ENCODE data around the gene L3MBTL4. TPM values are rescaled to one million over a fixed set of nuclear protein-coding genes. Genes with fewer than 3 reads are reported as not detected.

Gene L3MBTL4
- total RNA-seq, 1 experiment from 2014 or later, result 2.1 TPM

DNA sequence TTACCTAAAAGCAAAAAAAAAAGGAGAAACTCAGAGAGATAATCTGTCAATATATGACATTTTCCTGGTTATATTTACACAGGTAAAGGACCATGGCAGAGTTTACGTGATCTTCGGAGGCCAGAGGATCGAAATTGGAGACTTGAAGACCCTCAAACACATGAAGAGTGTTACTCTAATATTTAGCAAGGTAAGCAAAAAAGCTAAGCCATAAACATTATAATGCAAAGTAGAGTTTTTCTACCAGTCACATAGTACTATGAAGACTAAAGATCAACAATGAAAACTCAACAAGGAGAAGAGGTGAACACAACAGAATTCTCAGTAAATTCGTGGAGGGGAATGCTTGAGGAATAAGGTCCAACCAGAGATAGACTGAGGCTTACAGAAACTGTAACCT is 78.5 kb downstream of the L3MBTL4 start:
- no peak for TF ChIP-seq CTCF (IDR thresholded peaks at IDR 0.05; ENCODE audit: unreplicated experiment)

DNA sequence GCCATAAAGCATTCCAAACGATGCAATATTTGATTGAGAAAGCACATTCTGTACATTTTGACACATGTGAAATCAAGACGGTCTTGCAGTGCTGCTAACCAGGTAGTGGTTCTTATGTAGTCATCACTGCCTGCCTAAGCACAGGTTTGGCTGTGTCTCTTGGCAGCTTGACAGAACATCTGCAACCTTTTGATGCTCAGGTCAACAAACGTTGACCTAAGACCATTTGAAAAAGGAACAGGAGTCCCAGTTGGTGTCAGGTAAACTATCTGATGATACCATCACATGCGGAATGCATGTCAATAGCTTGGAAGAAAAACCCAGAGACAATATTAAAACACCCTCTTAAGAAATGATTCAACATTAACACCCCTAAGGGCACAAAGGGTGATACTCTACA is 80.7 kb downstream of the L3MBTL4 start:
- CTCF ChIA-PET, result no interaction called here
- no peak for TF ChIP-seq CTCF (IDR thresholded peaks at IDR 0.05; ENCODE audit: unreplicated experiment)
- Mint-ChIP-seq H3K36me3 (ENCODE audit: insufficient read depth, unreplicated experiment) (no peaks in the 10 kb centered on the region), H3K4me3 (ENCODE audit: low read depth, unreplicated experiment) (no peak overlapping the region), H3K27ac (ENCODE audit: unreplicated experiment) (no peak overlapping the region), H3K27me3 (ENCODE audit: unreplicated experiment) (no peaks in the 10 kb centered on the region), H3K9me3 (ENCODE audit: low read depth, unreplicated experiment) (peaks cover 5% of the 10 kb centered on the region), H3K4me1 (ENCODE audit: low read depth, unreplicated experiment) (no peaks in the 10 kb centered on the region)
- intact Hi-C loops (cut with micrococcal nuclease; ENCODE audit: unreplicated experiment), result no loop called here
- no peak for DNase-seq
- no TSS peak for BruUV-seq (replicated peaks)

More for the DNA sequence above, 78.5 kb downstream of the L3MBTL4 start:
- H3K4me3 Mint-ChIP-seq (ENCODE audit: low read depth, unreplicated experiment), result no peak overlapping the region
- H3K27me3 Mint-ChIP-seq (ENCODE audit: unreplicated experiment), result no peaks in the 10 kb centered on the region
- intact Hi-C loops (cut with micrococcal nuclease; ENCODE audit: unreplicated experiment), result no loop called here
- BruUV-seq (replicated peaks), result no TSS peak
- CTCF ChIA-PET, result no interaction called here
- no peaks in the 10 kb centered on the region for H3K36me3 Mint-ChIP-seq (ENCODE audit: insufficient read depth, unreplicated experiment)
- H3K9me3 Mint-ChIP-seq (ENCODE audit: low read depth, unreplicated experiment), result peaks cover 6% of the 10 kb centered on the region
- DNase-seq, result no peak
- no peaks in the 10 kb centered on the region for H3K4me1 Mint-ChIP-seq (ENCODE audit: low read depth, unreplicated experiment)
- H3K27ac Mint-ChIP-seq (ENCODE audit: unreplicated experiment), result no peak overlapping the region

DNA sequence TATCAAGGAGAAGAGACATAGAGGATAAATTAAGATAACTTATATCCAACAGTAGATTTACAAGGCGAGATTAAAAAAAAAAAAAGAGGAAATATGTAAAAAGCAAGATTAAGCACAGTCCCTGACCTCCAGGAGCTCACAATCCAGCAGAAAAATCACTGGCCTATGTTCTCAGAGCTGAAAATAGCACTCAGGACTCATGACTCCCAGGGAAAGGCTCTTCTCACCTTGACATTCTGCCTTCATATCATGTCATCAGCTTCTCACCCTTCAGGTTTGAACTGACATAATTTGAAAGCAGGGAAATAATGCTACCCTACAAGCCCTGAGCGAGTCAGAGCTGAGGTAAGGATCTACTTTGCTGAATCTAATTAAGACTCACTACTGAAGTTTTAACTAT is 82.8 kb downstream of the L3MBTL4 start:
- Mint-ChIP-seq H3K9me3 (ENCODE audit: low read depth, unreplicated experiment) (peaks cover 5% of the 10 kb centered on the region), H3K27me3 (ENCODE audit: unreplicated experiment) (no peaks in the 10 kb centered on the region), H3K4me1 (ENCODE audit: low read depth, unreplicated experiment) (no peaks in the 10 kb centered on the region), H3K4me3 (ENCODE audit: low read depth, unreplicated experiment) (no peak overlapping the region), H3K27ac (ENCODE audit: unreplicated experiment) (no peak overlapping the region), H3K36me3 (ENCODE audit: insufficient read depth, unreplicated experiment) (no peaks in the 10 kb centered on the region)
- DNase-seq, result no peak
- CTCF ChIA-PET, result no interaction called here
- TF ChIP-seq CTCF (IDR thresholded peaks at IDR 0.05; ENCODE audit: unreplicated experiment), result no peak
- BruUV-seq (replicated peaks), result no TSS peak
- intact Hi-C loops (cut with micrococcal nuclease; ENCODE audit: unreplicated experiment), result no loop called here

GRCh38 chr18:6330786-6331185 is 83.9 kb downstream of the L3MBTL4 start:
- Mint-ChIP-seq H3K9me3 (ENCODE audit: low read depth, unreplicated experiment) (peaks cover 5% of the 10 kb centered on the region), H3K4me3 (ENCODE audit: low read depth, unreplicated experiment) (no peak overlapping the region), H3K4me1 (ENCODE audit: low read depth, unreplicated experiment) (no peaks in the 10 kb centered on the region), H3K36me3 (ENCODE audit: insufficient read depth, unreplicated experiment) (no peaks in the 10 kb centered on the region), H3K27ac (ENCODE audit: unreplicated experiment) (no peak overlapping the region), H3K27me3 (ENCODE audit: unreplicated experiment) (no peaks in the 10 kb centered on the region)
- DNase-seq, result no peak
- TF ChIP-seq CTCF (IDR thresholded peaks at IDR 0.05; ENCODE audit: unreplicated experiment), result no peak
- intact Hi-C loops (cut with micrococcal nuclease; ENCODE audit: unreplicated experiment), result no loop called here
- no TSS peak for BruUV-seq (replicated peaks)
- CTCF ChIA-PET, result no interaction called here

Measured in Calu3 (cell line).